ENCODE data around the gene PARM1.

PARM1 gene

DNA sequence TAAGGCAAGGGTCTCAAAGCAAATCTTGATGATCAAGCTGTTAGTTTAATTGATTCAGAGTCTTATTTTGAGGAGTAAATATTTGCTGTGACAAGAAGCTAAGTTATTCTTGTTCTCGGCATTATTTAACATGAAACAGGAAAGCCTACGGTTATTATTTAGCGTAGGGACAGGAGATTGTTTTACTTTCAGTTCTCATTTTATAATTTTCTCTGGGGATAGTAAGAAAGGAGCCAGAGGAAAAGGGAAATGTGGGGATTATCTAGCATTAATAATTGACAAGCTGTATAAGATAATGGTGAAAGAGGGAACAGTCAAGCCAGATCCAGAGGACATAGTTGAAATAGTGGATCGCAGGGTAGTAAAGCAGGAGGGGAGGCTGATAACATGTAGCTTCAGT, 39.7 kb upstream of the PARM1 start:
- Histone ChIP-seq H3K9me3 (no peaks in the 10 kb centered on the region), H3K36me3 (no peaks in the 10 kb centered on the region), H3K4me1 (ENCODE audit: control insufficient read depth in 1 of 2, insufficient read depth in 1 of 2, low read depth in 1 of 2, low read length in 1 of 2) (no peaks in the 10 kb centered on the region), H3K27ac (no peak overlapping the region), H3K27me3 (no peaks in the 10 kb centered on the region), H3K4me3 (ENCODE audit: low read depth in 1 of 2, low read length in 1 of 2) (no peak overlapping the region)
- TF ChIP-seq, protein P1, sequence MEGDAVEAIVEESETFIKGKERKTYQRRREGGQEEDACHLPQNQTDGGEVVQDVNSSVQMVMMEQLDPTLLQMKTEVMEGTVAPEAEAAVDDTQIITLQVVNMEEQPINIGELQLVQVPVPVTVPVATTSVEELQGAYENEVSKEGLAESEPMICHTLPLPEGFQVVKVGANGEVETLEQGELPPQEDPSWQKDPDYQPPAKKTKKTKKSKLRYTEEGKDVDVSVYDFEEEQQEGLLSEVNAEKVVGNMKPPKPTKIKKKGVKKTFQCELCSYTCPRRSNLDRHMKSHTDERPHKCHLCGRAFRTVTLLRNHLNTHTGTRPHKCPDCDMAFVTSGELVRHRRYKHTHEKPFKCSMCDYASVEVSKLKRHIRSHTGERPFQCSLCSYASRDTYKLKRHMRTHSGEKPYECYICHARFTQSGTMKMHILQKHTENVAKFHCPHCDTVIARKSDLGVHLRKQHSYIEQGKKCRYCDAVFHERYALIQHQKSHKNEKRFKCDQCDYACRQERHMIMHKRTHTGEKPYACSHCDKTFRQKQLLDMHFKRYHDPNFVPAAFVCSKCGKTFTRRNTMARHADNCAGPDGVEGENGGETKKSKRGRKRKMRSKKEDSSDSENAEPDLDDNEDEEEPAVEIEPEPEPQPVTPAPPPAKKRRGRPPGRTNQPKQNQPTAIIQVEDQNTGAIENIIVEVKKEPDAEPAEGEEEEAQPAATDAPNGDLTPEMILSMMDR (IDR thresholded peaks at IDR 0.05): no peak

DNA sequence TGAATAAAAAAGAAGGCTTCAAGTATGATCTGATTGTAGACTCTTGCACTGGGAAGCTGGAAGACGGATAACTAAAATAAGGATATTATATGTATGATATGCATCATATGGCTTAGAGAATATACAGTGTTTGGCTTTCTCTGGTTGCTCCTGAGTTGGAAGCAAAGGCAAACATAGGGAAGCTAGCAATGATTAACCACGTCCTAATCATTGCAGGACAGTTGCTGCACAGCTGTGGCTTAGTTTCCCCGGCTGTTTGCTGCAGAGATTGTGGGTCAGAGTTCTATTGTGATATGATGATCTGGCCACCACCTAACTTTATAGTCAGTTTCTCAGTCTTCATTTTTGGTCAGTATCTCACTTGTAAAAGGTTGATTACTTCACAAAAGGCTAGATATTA, 36.3 kb upstream of the PARM1 start:
- H3K27ac ChIP-seq: no peak overlapping the region

DNA sequence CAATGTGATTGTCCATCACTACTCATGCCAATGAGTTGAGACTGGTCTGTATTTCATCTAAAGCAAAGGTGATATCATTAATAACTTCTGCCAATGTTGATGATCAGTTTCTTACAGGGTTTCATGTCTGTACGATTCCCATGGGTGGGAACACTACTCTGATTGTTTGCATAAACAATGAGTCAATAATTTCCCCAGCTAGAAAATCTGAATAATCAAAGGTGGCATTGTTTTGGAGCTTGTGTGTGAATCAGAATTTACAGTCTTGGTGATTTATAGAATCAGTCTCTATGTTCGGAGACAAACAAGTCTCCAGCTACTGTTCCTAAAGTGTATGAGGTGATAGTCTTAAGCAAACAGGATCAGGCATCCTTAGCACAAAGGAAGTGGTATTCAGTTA, 35.5 kb upstream of the PARM1 start:
- Histone ChIP-seq H3K27ac (no peak overlapping the region), H3K9me3 (no peaks in the 10 kb centered on the region)

More for the DNA sequence above, 36.3 kb upstream of the PARM1 start:
- H3K4me1 ChIP-seq (ENCODE audit: control insufficient read depth in 1 of 2, insufficient read depth in 1 of 2, low read depth in 1 of 2, low read length in 1 of 2): no peaks in the 10 kb centered on the region
- H3K4me3 ChIP-seq (ENCODE audit: low read depth in 1 of 2, low read length in 1 of 2): no peak overlapping the region
- H3K9me3 ChIP-seq: no peaks in the 10 kb centered on the region
- TF ChIP-seq, protein P1 (IDR thresholded peaks at IDR 0.05): no peak
- no peaks in the 10 kb centered on the region for H3K36me3 ChIP-seq
- H3K27me3 ChIP-seq: no peaks in the 10 kb centered on the region

DNA sequence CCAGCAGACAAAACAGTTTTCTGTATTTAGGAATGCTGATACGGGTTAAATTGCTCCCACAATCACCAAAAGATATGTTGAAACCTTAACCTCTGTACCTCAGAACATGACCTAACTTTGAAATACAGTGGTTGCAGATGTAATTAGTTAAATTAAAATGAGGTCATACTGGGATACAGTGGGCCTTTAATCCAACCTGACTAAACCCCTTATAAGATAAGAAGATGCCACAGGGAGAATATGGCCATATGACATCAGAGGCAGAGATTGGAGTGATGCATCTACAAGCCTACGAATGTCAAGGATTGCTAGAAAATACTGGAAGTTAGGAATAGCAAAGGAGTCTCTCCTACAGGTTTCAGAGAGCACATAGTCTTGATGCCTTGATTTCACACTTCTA, 32.1 kb upstream of the PARM1 start:
- TF ChIP-seq, protein P1 (IDR thresholded peaks at IDR 0.05): no peak
- H3K9me3 ChIP-seq: no peaks in the 10 kb centered on the region
- H3K27me3 ChIP-seq: no peaks in the 10 kb centered on the region
- no peaks in the 10 kb centered on the region for H3K36me3 ChIP-seq
- no peak overlapping the region for H3K27ac ChIP-seq
- no peak overlapping the region for H3K4me3 ChIP-seq (ENCODE audit: low read depth in 1 of 2, low read length in 1 of 2)
- H3K4me1 ChIP-seq (ENCODE audit: control insufficient read depth in 1 of 2, insufficient read depth in 1 of 2, low read depth in 1 of 2, low read length in 1 of 2): no peaks in the 10 kb centered on the region

More for the DNA sequence above, 35.5 kb upstream of the PARM1 start:
- no peaks in the 10 kb centered on the region for H3K4me1 ChIP-seq (ENCODE audit: control insufficient read depth in 1 of 2, insufficient read depth in 1 of 2, low read depth in 1 of 2, low read length in 1 of 2)
- no peaks in the 10 kb centered on the region for H3K27me3 ChIP-seq
- H3K36me3 ChIP-seq: no peaks in the 10 kb centered on the region
- no peak overlapping the region for H3K4me3 ChIP-seq (ENCODE audit: low read depth in 1 of 2, low read length in 1 of 2)
- TF ChIP-seq, protein P1 (IDR thresholded peaks at IDR 0.05): no peak

DNA sequence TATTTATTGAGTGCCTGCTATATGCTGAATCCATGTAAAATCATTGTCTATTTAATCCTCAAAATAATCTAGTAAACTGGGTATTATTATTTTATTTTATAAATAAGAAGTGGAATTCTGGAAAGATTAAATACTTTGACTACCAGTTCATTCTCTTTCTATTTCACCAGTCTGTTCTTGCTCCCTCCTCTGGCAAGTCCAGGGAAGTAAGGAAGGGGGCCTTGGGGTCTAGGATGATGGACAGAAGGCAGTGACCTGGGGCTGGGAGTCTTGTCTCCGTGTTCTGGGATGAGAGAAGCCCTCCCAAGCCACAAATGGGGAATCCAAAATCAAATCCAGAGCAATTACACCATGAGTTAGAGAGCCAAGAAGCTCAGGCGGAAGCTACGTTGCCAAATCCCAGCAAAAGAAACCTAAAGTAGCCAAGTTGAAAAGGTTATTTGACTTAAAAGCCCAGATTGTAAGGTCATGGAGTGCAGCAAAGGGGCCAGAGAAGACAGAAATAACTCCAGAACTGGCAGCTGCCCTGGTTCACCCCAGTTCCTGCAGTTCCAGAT, 28.3 kb upstream of the PARM1 start:
- Histone ChIP-seq H3K27ac (no peak overlapping the region), H3K4me1 (ENCODE audit: control insufficient read depth in 1 of 2, insufficient read depth in 1 of 2, low read depth in 1 of 2, low read length in 1 of 2) (no peaks in the 10 kb centered on the region), H3K27me3 (no peaks in the 10 kb centered on the region), H3K9me3 (no peaks in the 10 kb centered on the region), H3K4me3 (ENCODE audit: low read depth in 1 of 2, low read length in 1 of 2) (no peak overlapping the region), H3K36me3 (no peaks in the 10 kb centered on the region)
- TF ChIP-seq, protein P1 (IDR thresholded peaks at IDR 0.05): no peak

DNA sequence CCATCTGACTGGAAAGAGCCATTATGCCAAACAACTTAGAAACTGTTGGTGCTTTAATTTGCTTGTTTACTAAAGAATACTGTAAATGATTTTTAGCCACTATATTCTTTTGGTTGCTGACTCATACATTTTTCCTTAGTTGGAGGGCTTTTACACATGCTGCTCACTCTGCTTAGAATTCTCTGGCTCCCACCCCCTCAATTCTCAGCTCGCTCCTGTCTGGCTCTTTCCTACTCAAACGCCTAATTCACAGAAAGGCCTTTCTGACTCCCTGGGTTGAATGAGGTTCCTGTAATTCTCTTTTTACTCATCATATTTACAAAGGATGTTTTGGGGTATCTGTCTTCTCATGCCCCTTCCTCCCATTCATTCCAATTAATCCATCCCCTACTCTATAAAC, 26.1 kb upstream of the PARM1 start:
- TF ChIP-seq, protein P1 (IDR thresholded peaks at IDR 0.05): no peak
- H3K27ac ChIP-seq: no peak overlapping the region
- no peaks in the 10 kb centered on the region for H3K4me1 ChIP-seq (ENCODE audit: control insufficient read depth in 1 of 2, insufficient read depth in 1 of 2, low read depth in 1 of 2, low read length in 1 of 2)
- no peak overlapping the region for H3K4me3 ChIP-seq (ENCODE audit: low read depth in 1 of 2, low read length in 1 of 2)
- no peaks in the 10 kb centered on the region for H3K9me3 ChIP-seq
- H3K36me3 ChIP-seq: no peaks in the 10 kb centered on the region
- no peaks in the 10 kb centered on the region for H3K27me3 ChIP-seq

All from neutrophil (primary cell).